Astrocyte (in vitro differentiated cells and primary cell): ENCODE results near the gene CYP1B1. TPM values are rescaled to one million over a fixed set of nuclear protein-coding genes. Genes with fewer than 3 reads are reported as not detected.

Experiments used
- DNase-seq: peaks from one replicate; pipeline ENCODE4 v3.0.0-alpha.2; 2010; ENCODE audit warnings: low read depth
- FAIRE-seq: peaks from 2 replicates; lab custom pipeline; 2011; peaks lifted over from hg19 to GRCh38; lab: Jason Lieb, UNC
- H2AFZ ChIP-seq: 2 replicates; pipeline ENCODE4 v1.6.0; 2012; ENCODE audit warnings: low read depth, low read length, inconsistent platforms
- H3K27ac ChIP-seq: 2 replicates; pipeline ENCODE4 v1.5.1; 2011; ENCODE audit warnings: low read depth, low read length, inconsistent platforms
- H3K27me3 ChIP-seq: 2 replicates; pipeline ENCODE4 v1.6.0; 2011; ENCODE audit warnings: low read length, inconsistent platforms; ENCODE audit not compliant: insufficient read depth
- H3K36me3 ChIP-seq: 2 replicates; pipeline ENCODE4 v1.5.1; 2011; ENCODE audit warnings: low read length, inconsistent platforms; ENCODE audit not compliant: insufficient read depth
- H3K4me1 ChIP-seq: 2 replicates; pipeline ENCODE4 v1.5.1; 2011; ENCODE audit warnings: low read length, inconsistent platforms; ENCODE audit not compliant: insufficient read depth
- H3K4me2 ChIP-seq: 2 replicates; pipeline ENCODE4 v1.6.0; 2012; ENCODE audit warnings: low read length, inconsistent platforms
- H3K4me3 ChIP-seq: 2 replicates; pipeline ENCODE4 v1.5.1; 2011; ENCODE audit warnings: low read depth, mild to moderate bottlenecking, low read length, inconsistent platforms; ENCODE audit not compliant: insufficient read depth
- H3K79me2 ChIP-seq: 2 replicates; pipeline ENCODE4 v1.6.0; 2012; ENCODE audit warnings: mild to moderate bottlenecking, low read length, inconsistent platforms; ENCODE audit not compliant: insufficient read depth
- H3K9ac ChIP-seq: 2 replicates; pipeline ENCODE4 v1.6.0; 2012; ENCODE audit warnings: mild to moderate bottlenecking, low read length, inconsistent platforms
- H3K9me3 ChIP-seq: 2 replicates; pipeline ENCODE4 v1.5.1; 2012; ENCODE audit warnings: low read depth, mild to moderate bottlenecking, low read length, inconsistent platforms; ENCODE audit not compliant: insufficient read depth
- H4K20me1 ChIP-seq: 2 replicates; pipeline ENCODE4 v1.6.0; 2012; ENCODE audit warnings: low read length, inconsistent platforms; ENCODE audit not compliant: insufficient read depth
- H3K27ac Mint-ChIP-seq: one replicate; pipeline ENCODE4 v1.8.0; 2021; ENCODE audit warnings: mild to moderate bottlenecking, mixed read lengths; ENCODE audit not compliant: unreplicated experiment
- H3K27me3 Mint-ChIP-seq: one replicate; pipeline ENCODE4 v1.8.0; 2021; ENCODE audit warnings: low read depth, mixed read lengths; ENCODE audit not compliant: unreplicated experiment
- H3K36me3 Mint-ChIP-seq: one replicate; pipeline ENCODE4 v1.8.0; 2021; ENCODE audit warnings: low read depth, mixed read lengths; ENCODE audit not compliant: unreplicated experiment
- H3K4me1 Mint-ChIP-seq: one replicate; pipeline ENCODE4 v1.8.0; 2021; ENCODE audit warnings: low read depth, mixed read lengths; ENCODE audit not compliant: unreplicated experiment
- H3K4me3 Mint-ChIP-seq: one replicate; pipeline ENCODE4 v1.8.0; 2021; ENCODE audit warnings: mild to moderate bottlenecking, moderate library complexity, mixed read lengths; ENCODE audit not compliant: unreplicated experiment
- H3K9me3 Mint-ChIP-seq: one replicate; pipeline ENCODE4 v1.8.0; 2021; ENCODE audit warnings: mild to moderate bottlenecking, mixed read lengths; ENCODE audit not compliant: unreplicated experiment
- EZH2 ChIP-seq: IDR thresholded peaks from 2 replicates; pipeline ENCODE4 v1.6.1; 2012; ENCODE audit warnings: mild to moderate bottlenecking, low read length, inconsistent platforms; ENCODE audit not compliant: insufficient read depth
- total RNA-seq: library from RNA; stranded (reverse); gene quantifications from 2 replicates; pipeline ENCODE4 v1.2.1, GENCODE V29; 2021
- TF ChIP-seq, protein P1 (sequence below): IDR thresholded peaks from 2 replicates; pipeline ENCODE4 v1.5.1; 2011; ENCODE audit warnings: low read depth, mild to moderate bottlenecking, inconsistent platforms, low read length, moderate library complexity; ENCODE audit not compliant: insufficient read depth

Gene CYP1B1
- total RNA-seq, 1 donor from 2014 or later = 12.9 TPM

DNA sequence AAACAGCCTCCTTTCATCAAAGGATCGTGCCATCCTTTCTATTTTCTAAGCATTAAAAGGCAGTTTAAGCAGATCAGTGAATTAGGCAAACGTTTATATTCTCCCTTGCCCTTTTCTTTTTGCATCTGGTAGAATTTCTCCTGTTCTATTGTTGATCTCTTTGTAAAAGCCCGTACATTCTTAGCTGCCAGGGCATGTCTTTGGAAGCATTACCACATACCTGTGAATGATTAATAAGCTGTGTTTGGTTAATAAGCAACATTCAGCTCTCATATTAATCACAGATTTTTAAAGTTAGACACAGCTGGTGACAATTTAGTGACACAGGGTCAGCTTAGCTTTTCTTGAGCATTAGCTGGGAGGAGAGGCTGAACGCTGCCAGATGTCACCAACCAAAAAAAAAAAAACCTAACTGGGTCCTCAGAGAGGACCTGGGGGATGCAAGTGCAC lies 33.8 kb upstream of the CYP1B1 start:
- Mint-ChIP-seq H3K27me3 (peaks cover 7% of the 10 kb centered on the region), H3K27ac (no peak overlapping the region), H3K9me3 (peaks cover 13% of the 10 kb centered on the region), H3K4me3 (no peak overlapping the region), H3K36me3 (no peaks in the 10 kb centered on the region), H3K4me1 (peaks cover 19% of the 10 kb centered on the region)
- no peaks in the 10 kb centered on the region for H3K9me3 ChIP-seq
- H3K4me2 ChIP-seq = no peak overlapping the region
- FAIRE-seq = no peak
- H3K27me3 ChIP-seq = no peaks in the 10 kb centered on the region
- TF ChIP-seq, protein P1, sequence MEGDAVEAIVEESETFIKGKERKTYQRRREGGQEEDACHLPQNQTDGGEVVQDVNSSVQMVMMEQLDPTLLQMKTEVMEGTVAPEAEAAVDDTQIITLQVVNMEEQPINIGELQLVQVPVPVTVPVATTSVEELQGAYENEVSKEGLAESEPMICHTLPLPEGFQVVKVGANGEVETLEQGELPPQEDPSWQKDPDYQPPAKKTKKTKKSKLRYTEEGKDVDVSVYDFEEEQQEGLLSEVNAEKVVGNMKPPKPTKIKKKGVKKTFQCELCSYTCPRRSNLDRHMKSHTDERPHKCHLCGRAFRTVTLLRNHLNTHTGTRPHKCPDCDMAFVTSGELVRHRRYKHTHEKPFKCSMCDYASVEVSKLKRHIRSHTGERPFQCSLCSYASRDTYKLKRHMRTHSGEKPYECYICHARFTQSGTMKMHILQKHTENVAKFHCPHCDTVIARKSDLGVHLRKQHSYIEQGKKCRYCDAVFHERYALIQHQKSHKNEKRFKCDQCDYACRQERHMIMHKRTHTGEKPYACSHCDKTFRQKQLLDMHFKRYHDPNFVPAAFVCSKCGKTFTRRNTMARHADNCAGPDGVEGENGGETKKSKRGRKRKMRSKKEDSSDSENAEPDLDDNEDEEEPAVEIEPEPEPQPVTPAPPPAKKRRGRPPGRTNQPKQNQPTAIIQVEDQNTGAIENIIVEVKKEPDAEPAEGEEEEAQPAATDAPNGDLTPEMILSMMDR = no peak
- no peak for TF ChIP-seq EZH2
- peaks cover 18% of the 10 kb centered on the region for H3K4me1 ChIP-seq
- no peaks in the 10 kb centered on the region for H3K79me2 ChIP-seq
- DNase-seq = no peak
- no peak overlapping the region for H2AFZ ChIP-seq
- H3K4me3 ChIP-seq = no peak overlapping the region
- H4K20me1 ChIP-seq = no peaks in the 10 kb centered on the region
- no peak overlapping the region for H3K9ac ChIP-seq
- no peaks in the 10 kb centered on the region for H3K36me3 ChIP-seq
- no peak overlapping the region for H3K27ac ChIP-seq

DNA sequence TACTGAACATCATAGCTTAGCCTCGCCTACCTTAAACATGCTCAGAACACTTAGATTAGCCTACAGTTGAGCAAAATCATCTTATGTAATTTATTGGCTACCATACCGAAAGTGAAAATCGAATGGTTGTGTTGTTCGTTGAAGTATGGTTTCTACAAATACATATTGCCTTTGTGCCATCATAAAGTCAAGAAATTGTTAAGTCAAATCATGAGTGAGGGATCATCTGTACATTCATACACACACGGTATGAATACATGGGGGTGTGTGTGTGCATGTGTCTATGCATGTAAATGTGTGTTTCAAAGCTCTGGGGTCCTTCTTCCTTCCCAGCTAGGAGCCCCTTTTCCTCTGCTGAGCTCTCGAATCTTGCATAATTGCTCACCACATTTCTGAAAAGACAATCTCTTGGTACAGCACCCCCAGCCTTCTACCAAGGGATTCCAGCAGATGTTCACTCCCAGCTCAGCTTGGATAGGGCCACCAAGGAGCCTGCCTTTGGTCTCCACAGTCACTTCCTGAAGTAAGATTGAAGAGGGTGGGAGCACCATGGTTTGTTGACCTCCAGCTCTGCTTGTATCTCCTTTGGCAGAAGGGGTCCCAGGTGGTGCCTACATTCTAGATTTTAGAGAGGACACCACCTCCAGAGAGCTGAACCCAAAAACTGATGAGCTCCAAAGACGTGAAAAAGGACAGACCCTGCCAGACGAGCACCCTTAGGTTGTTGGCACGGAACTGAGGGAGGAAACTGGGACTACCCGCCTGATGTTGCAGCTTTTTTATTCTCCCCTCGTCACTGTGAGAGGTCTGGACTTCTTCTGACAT lies 33.2 kb upstream of the CYP1B1 start:
- H3K4me1 Mint-ChIP-seq = peaks cover 19% of the 10 kb centered on the region
- no peak overlapping the region for H3K4me3 Mint-ChIP-seq
- peaks cover 7% of the 10 kb centered on the region for H3K27me3 Mint-ChIP-seq
- Histone ChIP-seq H3K36me3 (no peaks in the 10 kb centered on the region), H4K20me1 (no peaks in the 10 kb centered on the region), H3K4me1 (peaks cover 18% of the 10 kb centered on the region), H3K4me2 (no peak overlapping the region), H3K27me3 (no peaks in the 10 kb centered on the region), H3K9me3 (no peaks in the 10 kb centered on the region), H3K4me3 (no peak overlapping the region), H3K79me2 (no peaks in the 10 kb centered on the region), H2AFZ (no peak overlapping the region), H3K9ac (no peak overlapping the region), H3K27ac (no peak overlapping the region)
- peaks cover 16% of the 10 kb centered on the region for H3K9me3 Mint-ChIP-seq
- no peak for DNase-seq
- no peak overlapping the region for H3K27ac Mint-ChIP-seq
- FAIRE-seq = no peak
- no peak for TF ChIP-seq EZH2
- TF ChIP-seq, protein P1 = no peak
- H3K36me3 Mint-ChIP-seq = no peaks in the 10 kb centered on the region
